GM18867 (cell line): ENCODE measurements around the gene VWA2.
"Not testable (repeated sequence)": the region's sequence is repeated elsewhere in the genome, so short reads cannot be mapped to it uniquely, and the experiment has no call there.

Experiments used
- ATAC-seq: cut with Tn5 transposase; IDR thresholded peaks from one replicate; pipeline ENCODE4 v1.9.1; 2021; ENCODE audit warnings: mild to moderate bottlenecking, moderate library complexity; ENCODE audit not compliant: unreplicated experiment

Gene VWA2

GRCh38 chr10:114313866-114314265 lies 74.8 kb downstream of the VWA2 start:
- no peak for ATAC-seq

- ATAC-seq = no peak
Measured at GRCh38 chr10:114315566-114316420, 76.7 kb downstream of the VWA2 start.

- no peak for ATAC-seq
Measured at GRCh38 chr10:114316744-114317143, 77.7 kb downstream of the VWA2 start.

- ATAC-seq = no peak
Measured at GRCh38 chr10:114319406-114320248, 80.6 kb downstream of the VWA2 start.

GRCh38 chr10:114320249-114321116 lies 81.4 kb downstream of the VWA2 start:
- ATAC-seq = no peak

- ATAC-seq = no peak
Measured at GRCh38 chr10:114322344-114322743, 83.3 kb downstream of the VWA2 start.

GRCh38 chr10:114323023-114323422 lies 84.0 kb downstream of the VWA2 start:
- no peak for ATAC-seq

- no peak for ATAC-seq
Measured at GRCh38 chr10:114326795-114327194, 87.7 kb downstream of the VWA2 start.

- ATAC-seq = no peak
Measured at GRCh38 chr10:114327537-114328440, 88.7 kb downstream of the VWA2 start.

GRCh38 chr10:114328441-114328812 lies 89.4 kb downstream of the VWA2 start:
- ATAC-seq = no peak

GRCh38 chr10:114328874-114329273 lies 89.8 kb downstream of the VWA2 start:
- no peak for ATAC-seq

- no peak for ATAC-seq
Measured at GRCh38 chr10:114329634-114330365, 90.7 kb downstream of the VWA2 start.

GRCh38 chr10:114332301-114333192 lies 93.5 kb downstream of the VWA2 start:
- ATAC-seq = no peak

GRCh38 chr10:114333441-114333840 lies 94.4 kb downstream of the VWA2 start:
- not testable (repeated sequence) for ATAC-seq

GRCh38 chr10:114334301-114334700 lies 95.2 kb downstream of the VWA2 start:
- no peak for ATAC-seq

- no peak for ATAC-seq
Measured at GRCh38 chr10:114335614-114336013, 96.6 kb downstream of the VWA2 start.

- no peak for ATAC-seq
Measured at GRCh38 chr10:114336823-114337509, 97.9 kb downstream of the VWA2 start.
